SKM-1 treated with dmso at 0.1 percent for 144 hours (cell line): Measurements from ENCODE around the gene CABLES1.
"Not testable (repeated sequence)": the region's sequence is repeated elsewhere in the genome, so short reads cannot be mapped to it uniquely, and the experiment has no call there.

ENCODE experiments used
- DNase-seq: peaks from one replicate; lab custom pipeline; 2025; ENCODE audit not compliant: unreplicated experiment; lab: John Stamatoyannopoulos, UW

Gene CABLES1

DNA sequence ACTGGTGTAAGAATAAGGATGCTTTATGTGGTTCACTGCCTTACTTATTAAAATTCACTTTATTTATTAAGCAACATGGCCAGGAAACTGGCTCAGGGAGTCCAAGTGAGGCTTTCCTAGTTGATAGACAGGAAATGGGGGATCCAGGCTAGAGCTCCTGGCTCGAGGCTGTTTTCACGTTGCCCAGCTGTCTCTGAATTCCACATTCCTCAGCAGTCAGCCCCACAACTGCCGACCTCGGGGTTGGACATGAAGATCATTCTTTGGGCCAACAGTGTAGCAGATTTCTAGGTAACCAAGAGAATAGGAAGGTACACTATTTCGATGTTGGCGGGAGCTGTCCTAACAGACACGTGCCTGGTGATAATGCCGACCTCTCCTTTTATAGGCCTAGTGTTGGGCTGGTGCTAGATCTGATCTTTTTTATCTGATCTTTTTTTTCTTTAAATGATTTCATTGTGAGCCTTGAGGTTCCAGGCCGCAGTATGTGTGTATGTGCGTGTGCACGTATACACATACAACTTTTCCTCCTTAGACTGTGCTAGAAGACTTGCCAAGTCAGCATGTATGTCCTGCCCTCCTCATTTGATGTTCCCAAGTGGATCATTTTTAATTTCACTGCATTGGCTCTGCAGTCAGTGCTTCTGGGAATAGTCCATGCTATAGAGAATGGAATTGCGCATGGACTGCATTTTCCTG lies 103.5 kb downstream of the CABLES1 start:
- DNase-seq: no peak

DNA sequence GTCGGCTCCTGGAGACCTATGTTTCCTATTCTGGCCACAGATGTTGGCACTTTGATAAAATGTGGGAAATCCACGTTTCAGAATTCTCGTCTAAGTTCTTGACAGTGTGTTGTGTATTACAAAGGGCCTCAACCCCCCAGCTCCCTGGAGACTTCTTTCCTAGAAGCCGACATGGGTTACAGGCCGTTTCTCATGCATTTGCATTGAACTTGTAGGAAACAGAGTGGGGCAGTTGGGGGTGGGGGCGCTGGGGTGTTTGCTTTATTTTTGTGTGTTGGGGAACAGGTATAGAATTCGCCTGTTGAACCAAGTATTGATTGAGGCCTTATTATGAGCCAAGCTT lies 104.0 kb downstream of the CABLES1 start:
- no peak for DNase-seq

DNA sequence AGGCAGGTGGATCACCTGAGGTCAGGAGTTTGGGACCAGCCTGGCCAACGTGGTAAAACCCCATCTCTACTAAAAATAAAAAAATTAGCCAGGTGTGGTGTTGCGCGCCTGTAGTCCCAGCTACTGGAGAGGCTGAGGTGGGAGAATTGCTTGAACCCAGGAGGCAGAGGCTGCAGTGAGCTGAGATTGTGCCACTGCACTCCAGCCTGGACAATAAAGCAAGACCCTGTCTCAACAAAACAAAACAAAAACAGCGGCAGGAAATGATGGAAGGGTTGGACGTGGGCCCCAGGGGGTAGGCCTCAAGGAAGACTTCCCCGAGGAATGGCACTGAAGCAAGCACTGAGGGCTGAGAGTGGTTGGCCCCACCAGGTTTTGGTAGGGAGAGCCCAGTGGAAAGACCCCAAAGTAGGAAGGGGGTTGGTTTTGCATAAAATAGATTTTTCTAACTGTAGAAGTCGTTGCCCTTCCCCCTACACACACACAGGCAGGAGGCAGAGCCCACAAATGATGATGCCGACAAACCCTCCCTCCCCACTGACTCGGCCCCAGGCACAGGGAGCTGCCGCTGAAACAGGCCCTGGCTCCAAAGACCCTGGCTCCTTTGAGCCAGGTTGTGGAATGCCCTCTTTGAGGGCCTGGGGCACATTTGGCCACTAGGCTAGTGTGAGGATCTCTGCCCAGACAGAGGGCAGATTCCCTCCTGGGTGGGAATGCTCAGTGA lies 104.8 kb downstream of the CABLES1 start:
- no peak for DNase-seq

DNA sequence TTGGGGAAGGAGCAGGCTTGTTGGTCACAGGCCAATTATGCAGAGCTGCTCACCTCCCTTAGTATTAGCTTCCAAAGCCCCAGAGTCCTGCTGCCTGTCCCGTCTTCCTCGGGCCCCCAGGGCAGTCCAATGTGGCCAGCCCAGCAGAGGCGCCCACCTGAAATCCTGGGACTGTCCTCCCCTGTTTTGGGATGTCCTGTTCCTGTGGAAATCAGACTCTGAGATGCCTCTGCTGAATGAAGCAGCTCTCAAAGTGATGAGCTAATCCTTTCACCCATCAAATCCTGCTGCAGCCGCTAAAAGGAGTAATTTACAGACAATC lies 105.3 kb downstream of the CABLES1 start:
- no peak for DNase-seq

DNA sequence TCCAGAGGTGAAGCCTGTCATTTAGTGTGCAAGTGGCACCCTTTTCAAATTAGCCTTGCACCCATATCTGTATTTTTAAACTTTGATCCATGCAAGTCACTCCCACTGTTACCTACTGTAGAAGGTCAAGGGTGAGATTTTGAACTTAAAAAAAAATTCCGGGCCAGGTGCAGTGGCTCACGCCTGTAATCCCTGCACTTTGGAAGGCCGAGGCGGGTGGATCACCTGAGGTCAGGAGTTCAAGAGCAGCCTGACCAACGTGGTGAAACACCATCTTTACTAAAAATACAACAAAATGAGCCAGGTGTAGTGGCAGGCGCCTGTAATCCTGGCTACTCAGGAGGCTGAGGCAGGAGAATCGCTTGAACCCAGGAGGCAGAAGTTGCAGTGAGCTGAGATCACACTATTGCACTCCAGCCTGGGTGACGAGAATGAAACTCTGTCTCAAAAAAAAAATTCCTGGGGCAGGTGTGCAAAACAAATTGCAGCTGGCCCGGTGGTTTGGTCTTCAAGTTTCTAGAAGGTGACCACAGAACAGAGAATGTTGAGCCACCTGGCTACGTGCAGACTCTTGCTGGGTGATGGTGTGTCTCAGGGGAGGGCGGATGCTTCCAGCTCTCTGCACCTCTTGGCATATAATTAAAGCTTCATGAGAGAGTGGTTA lies 106.7 kb downstream of the CABLES1 start:
- not testable (repeated sequence) for DNase-seq

DNA sequence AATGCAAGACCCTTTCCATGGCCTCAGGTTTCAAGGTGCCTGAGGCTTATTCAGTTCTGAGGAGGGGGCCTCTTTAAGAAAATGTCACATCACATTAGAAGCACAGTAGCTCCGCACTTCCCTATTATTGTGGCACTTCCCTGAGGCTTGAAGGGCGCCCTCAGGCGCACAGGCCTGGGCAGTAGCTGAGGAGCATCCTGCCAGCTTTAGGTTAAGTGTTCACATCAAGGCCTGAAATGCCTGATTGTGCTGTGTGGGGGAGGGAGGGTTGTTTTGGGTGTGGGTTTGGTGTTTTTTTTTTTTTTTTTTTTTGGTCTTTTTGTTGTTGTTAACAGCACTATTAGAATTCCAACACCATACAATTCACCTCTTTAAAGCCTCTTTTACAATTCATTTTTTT lies 107.9 kb downstream of the CABLES1 start:
- no peak for DNase-seq

DNA sequence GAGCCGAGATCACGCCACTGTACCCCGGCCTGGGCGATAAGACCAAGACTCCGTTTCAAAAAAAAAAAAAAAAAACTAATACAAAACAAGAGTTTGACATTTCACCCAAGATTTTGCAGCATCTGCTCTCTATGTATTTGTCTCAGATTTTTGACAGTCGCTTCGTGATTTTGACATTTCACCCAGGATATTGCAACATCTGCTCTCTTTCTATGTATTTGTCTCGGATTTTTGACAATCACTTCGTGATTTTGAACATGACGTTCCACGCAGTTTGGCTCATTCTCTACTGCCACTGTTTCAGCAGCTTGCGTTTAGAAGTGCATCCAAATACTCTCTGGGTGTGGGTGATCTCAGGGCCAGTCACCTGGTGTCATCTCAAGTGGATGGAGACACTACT lies 108.5 kb downstream of the CABLES1 start:
- no peak for DNase-seq

DNA sequence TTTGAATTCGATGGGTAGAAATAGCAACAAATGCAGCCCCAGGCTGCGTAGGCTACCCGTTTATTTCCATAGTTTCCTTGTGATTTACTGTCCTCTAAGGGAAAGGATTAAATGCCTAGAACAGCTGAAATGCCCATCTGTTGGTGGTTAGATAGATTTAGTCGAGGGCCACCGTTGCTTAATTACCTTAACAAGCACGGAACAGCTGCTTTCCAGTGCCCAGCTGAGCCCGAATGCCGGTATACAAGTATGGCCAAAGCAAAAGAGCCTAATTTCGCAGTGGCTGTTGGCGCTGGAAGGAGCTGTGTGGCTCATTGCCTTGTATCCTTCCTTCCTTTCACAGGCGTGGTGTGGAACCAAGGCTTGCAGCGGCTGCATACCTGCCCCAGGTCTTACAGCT lies 109.1 kb downstream of the CABLES1 start:
- DNase-seq: no peak

DNA sequence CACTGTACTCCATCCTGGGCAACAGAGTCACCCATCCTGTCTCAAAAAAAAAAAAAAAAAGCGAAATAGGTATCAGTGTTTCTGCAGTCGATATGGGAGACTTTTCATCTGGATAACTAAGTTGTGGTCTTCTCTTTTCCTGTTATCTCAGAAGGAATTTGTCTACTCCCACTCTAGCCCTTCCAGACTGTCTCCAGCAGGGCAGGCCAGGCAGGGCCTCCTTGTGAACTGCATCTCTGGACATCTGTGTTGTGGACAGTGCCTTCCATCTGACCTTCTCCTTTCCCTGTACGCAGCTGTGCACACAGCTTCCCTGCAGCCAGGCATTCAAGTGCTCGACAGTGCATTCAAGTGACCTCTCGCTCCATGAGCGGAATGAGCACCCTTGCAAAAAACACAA lies 110.2 kb downstream of the CABLES1 start:
- DNase-seq: no peak

DNA sequence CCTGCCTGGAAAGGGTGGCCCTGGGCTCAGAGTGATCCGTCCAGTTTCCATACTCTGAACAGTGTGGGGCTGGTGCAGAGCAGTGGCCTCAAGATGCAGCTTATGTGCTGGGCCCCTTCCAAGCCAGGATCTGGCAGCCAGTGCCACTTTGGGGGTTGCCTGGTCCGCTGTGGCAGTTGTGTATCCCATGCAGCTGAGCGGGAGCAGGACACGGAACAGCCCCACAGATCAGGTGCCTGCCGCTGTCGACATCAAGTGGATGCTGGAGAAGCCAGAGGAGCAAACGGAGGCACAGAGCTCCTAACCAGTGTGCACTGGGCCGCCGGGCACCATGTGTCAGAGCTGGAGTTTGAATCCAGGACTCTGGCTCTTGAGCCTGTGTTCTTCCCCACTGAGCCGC lies 112.0 kb downstream of the CABLES1 start:
- DNase-seq: no peak

DNA sequence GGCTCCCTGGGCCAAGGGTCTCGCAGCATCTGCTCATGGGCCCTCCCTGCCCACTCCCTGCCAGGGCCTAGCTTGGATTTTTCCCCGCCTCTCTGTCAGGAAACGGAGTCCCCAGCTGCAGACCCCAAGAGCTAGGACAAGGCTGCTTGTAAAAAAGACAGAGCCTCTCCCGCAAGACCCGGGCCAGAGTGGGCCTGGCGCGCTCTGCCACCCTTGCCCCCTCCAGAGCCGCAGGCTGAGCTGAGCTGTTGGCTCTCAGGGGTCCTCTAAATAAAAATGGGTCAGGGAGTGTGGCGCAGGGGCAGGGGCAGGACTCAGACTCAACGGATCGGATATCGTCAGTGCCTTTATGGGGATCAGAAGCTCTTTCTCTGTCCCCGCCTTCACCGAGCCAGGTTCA lies 112.6 kb downstream of the CABLES1 start:
- no peak for DNase-seq

DNA sequence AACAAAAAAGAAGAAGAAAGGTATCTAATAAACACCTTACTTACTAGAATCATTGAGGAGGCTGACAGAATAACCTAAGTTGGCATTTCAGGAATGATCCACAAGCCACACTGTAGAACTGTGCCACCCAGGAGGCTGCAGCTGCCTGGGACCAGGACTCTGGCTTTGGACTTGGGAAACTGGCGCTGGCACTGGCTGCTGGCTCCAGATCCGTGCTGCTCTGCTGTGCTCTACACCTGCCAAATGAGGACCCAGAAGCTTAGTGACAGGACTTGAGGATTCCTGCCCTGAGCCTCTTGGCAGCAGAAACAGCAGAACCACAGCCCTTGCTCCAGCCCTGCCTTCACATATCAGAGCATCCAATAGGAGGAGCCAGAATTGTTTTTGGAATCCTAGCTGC lies 113.5 kb downstream of the CABLES1 start:
- no peak for DNase-seq

DNA sequence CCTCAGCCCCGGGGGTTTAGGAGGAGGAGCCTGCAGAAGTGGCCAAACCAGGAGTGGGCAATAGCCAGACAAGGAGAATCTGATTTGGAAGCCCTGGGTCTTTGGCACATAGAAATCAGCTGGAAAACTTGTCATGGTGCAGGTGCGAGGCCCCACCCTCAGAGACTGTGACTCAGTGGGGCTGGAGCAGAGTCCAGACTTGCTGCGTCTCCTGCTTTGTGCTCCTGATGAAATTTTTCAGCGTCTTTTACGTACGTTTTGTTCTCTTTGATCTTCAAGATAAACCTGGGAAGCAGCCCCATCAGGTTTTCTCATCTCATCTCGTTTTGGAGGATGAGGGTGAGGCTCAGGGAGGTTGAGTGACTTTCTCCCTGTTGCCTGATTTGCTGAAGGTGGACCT lies 114.1 kb downstream of the CABLES1 start:
- DNase-seq: no peak

DNA sequence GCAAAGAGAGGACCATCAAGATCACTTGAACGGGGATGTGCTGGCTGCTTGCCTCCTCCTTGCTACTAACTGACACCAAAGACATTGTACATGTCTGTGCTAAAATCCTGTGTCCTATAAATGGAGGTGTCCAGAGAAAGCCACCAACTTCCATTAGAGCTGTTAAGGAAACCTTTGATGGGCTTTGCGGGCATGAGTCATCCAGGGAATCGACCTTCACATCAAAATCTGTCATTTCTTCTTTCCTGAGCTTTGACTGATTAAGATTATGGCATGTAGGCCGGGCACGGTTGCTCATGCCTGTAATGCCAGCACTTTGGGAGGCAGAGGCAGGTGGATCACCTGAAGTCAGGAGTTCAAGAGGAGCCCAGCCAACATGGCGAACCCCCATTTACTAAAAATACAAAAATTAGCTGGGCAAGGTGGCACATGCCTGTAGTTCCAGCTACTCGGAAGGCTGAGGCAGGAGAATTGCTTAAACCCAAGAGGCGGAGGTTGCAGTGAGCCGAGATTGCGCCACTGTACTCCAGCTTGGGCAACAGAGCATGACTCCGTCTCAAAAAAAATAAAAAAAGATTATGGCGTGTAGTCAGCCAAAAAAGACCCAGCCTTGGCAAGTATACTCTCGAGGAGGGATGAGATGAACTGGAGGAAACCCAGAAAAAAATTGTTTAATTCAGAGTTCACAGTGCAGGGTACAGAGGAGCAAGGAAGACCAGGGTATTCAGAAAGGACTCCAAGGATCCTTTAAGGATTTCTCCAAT lies 115.8 kb downstream of the CABLES1 start:
- peak; percentile 23 for DNase-seq

DNA sequence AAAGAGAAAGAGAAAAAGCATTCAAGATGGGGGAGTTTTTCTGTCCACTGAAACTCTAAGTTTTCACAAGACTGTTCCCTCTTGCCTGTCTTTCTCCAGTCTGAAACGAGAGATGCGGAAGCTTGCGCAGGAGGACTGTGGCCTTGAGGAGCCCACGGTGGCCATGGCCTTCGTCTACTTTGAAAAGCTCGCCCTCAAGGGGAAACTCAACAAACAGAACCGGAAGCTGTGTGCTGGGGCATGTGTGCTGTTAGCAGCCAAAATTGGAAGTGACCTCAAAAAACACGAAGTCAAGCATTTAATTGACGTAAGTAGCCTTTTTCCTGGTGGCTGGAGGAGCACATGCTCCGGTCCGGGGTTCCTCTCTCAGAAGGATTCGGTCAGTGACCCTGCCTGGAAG lies 118.3 kb downstream of the CABLES1 start:
- DNase-seq: no peak

DNA sequence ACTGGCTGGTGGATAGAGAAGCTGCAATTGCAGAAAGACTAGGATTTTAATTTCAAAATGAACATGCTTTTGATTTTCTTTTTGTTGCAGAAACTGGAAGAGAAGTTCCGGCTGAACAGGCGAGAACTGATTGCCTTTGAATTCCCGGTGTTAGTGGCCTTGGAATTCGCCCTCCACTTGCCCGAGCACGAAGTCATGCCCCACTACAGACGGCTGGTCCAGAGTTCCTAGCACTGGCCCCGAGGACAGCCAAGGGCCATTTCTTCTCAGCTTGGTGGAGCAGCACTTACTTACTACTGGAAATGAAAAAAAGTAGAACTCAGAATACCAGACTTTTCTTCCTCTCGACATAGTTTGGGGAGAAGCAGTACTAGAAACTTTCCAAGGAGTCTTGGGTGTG lies 121.9 kb downstream of the CABLES1 start:
- no peak for DNase-seq

DNA sequence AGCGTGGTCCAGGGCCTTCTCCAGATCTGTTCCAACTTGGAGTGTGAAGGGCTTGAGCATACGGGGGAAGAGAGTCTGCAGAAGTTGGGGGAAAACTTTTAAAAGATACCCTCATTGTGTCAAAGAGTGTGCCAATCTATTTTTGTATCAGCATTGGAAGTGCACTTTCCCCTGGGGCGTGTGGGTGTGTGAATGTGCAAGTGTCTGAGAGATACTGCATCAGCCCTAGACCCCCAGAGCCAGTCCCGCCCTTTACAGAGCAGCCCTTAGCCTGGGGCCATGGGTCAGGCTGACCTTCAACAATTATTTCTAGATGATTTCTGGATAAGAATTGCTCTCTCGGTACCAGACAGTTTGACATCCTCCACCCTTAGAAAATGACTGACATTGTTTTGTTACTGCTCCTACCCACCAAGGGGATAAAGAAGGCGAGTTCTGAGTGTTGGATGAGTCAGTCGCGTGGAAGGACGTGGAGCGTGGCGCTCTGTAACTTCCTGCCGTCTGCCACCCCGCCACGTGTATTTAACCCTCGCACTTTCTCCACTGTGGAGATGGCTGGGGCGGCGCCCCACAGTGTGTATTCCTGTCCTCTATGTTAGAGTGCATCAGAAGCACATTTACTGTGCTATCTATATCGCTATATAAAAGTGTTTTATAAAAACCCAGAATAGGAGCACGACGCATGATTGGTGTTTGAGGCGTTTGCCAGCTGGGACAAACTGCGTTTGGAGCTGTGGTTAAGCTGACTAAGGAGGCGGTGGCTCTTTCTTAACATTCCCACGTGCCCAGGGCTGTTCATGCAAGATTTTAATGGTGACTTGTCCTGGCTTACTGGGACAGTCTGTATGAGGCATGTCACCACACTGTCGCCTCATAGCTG lies 122.6 kb downstream of the CABLES1 start:
- DNase-seq: no peak

DNA sequence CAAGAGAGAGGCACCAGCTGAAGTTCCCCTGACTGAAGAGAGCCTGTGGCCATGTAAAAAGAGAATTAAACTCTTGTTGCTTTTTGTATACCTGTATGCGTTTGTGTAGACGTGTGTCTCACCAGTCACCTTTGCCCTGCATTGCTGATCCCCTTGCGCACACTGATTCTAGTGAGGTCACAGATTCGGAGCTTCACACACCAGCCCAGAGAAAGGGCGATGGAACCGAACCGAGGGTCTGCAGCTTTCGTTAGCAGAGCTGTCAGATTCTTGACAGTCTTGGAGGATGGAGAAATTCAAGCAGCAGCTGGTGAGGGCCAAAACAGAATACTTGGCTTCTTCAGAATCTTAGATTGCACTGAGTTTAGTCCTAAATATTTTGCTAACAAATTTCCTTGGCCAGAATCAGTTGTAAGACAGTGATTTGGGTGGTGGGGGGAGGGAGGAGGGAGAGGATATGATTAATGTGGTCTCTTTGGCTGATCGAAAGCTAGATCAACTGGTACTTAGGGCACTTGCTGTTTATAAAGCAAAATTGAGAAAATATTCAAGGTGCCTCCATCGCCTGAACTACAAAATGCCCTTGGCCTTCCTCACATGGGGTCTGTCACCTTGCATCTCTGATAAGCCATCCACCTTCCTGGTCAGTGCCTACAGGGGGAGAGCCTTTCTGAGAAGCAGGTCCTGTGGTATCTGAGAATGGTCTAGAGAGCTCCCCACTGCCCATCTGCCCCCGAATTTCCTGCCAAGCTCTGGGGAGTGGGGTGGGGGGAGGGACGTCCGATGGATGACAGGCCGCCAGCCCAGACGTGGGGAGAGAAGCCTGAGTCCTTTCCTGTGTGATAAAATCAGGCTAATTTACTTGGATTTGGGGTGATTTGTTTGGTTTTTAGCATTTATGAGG lies 123.5 kb downstream of the CABLES1 start:
- no peak for DNase-seq

DNA sequence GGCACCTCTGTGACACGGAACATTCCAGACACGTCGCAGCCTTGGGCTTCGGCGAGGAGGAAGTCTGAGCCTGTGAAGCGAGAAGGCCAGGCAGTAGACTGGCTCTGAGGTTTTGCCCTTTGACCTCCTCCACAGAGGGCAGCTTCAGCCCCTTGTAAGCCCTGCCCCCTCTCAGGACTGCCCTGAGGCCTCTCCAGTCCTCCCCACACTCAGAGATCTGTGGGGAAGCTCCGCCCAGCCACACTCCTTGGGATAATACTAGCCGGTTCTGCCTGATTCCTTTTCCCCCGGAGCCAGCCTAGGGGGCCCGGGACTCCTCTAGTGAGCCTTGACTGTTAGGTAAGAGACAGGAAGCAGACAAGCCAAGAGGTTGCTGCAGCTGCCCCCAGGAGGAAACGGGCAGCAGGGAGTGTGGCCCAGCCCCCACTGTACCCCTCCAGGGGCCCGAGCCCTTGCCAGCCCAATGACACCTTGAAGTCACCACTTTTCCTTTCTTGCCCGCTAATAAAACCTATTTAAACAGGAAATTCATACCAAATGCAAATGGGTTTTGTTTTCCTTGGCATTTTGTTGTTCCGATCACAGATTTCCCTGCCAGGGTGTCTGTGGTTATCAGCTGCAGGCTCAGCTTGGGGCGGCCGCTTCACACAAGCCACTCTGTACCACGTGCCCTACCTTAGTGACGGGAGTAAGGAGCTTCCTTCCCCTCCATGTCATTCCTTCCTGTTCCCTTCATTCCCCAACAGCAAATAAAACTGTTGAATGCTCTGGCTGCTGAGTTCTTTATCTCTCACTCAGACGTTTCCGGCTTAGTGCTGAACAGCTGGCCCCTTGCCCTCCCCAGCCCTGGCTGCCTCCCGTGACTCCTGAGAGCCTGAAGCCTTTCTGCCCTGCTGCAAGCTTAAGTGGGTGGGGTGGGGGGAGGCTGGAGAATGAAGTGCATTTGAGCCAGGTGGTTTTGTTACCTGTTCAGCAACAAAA lies 124.7 kb downstream of the CABLES1 start:
- peak; percentile 35 for DNase-seq
